ENCODE data around the gene IL33.

The IL33 gene

GRCh38 chr9:6229186-6229585 is 13.6 kb downstream of the IL33 start:
- no peak overlapping the region for H3K4me3 ChIP-seq (replicated peaks; ENCODE audit: low read depth, low read length)
- no peak for TF ChIP-seq CTCF (IDR thresholded peaks at IDR 0.05; ENCODE audit: low read depth, low read length, missing control alignments)
- no peak for DNase-seq (ENCODE audit: extremely low read depth, low read depth)

GRCh38 chr9:6229619-6230018 is 14.0 kb downstream of the IL33 start:
- no peak for DNase-seq (ENCODE audit: extremely low read depth, low read depth)
- H3K4me3 ChIP-seq (replicated peaks; ENCODE audit: low read depth, low read length) = no peak overlapping the region
- TF ChIP-seq CTCF (IDR thresholded peaks at IDR 0.05; ENCODE audit: low read depth, low read length, missing control alignments) = no peak

GRCh38 chr9:6230037-6230780 is 14.6 kb downstream of the IL33 start:
- TF ChIP-seq CTCF (IDR thresholded peaks at IDR 0.05; ENCODE audit: low read depth, low read length, missing control alignments) = no peak
- H3K4me3 ChIP-seq (replicated peaks; ENCODE audit: low read depth, low read length) = no peak overlapping the region
- no peak for DNase-seq (ENCODE audit: extremely low read depth, low read depth)

- no peak for TF ChIP-seq CTCF (IDR thresholded peaks at IDR 0.05; ENCODE audit: low read depth, low read length, missing control alignments)
- DNase-seq (ENCODE audit: extremely low read depth, low read depth) = no peak
- H3K4me3 ChIP-seq (replicated peaks; ENCODE audit: low read depth, low read length) = no peak overlapping the region
These were observed 16.8 kb downstream of the IL33 start for GRCh38 chr9:6232336-6232945.

- no peak overlapping the region for H3K4me3 ChIP-seq (replicated peaks; ENCODE audit: low read depth, low read length)
- no peak for TF ChIP-seq CTCF (IDR thresholded peaks at IDR 0.05; ENCODE audit: low read depth, low read length, missing control alignments)
- no peak for DNase-seq (ENCODE audit: extremely low read depth, low read depth)
These were observed 18.4 kb downstream of the IL33 start for GRCh38 chr9:6234014-6234413.

GRCh38 chr9:6237267-6237666 is 21.7 kb downstream of the IL33 start:
- no peak for DNase-seq (ENCODE audit: extremely low read depth, low read depth)
- no peak for TF ChIP-seq CTCF (IDR thresholded peaks at IDR 0.05; ENCODE audit: low read depth, low read length, missing control alignments)
- H3K4me3 ChIP-seq (replicated peaks; ENCODE audit: low read depth, low read length) = no peak overlapping the region
